Hematopoietic multipotent progenitor cell treated with erythropoietin and hydrocortisone succinate and interleukin-3 and kit ligand, for 17 days (in vitro differentiated cells): Measurements from ENCODE around the gene DRG1.
"Not testable (repeated sequence)": the region's sequence is repeated elsewhere in the genome, so short reads cannot be mapped to it uniquely, and the experiment has no call there.

Experiments
- DNase-seq: peaks from one replicate; pipeline ENCODE4 v3.0.0-alpha.2; 2015; ENCODE audit warnings: low spot score

The DRG1 gene

DNA sequence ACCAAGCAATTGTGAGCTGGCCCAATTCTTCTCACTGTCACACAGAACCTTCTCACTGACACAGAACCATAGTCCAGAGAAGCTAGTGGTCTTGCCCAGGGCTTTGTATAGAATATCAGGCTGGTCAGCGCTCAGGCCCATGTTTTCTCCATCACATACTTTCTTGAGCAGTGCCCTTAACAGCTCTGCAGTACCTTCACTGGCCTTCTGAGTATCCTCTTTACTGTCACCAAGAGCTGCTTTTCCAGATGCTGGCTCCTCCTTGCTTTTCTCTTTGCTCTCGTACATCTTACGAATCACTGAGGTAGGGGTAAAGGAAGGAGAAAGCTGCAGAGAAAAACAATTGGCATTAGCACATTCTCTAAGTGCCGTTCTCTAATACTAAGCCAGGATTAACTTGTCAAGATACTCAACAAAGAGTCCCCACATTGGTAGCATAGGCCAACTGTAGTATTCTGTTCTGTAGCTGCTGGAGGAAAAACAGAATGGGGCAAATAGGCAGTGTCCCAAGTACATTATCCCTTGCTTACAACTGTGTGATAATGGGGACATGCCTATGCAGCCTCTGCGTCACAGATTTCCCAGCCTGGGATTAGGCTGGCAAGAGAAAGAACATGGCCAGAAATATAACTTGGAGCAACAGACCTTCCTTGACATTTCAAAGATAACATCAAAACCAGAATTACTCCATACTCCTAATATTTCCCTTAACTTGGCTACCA, 43.5 kb downstream of the DRG1 start:
- DNase-seq = no peak

DNA sequence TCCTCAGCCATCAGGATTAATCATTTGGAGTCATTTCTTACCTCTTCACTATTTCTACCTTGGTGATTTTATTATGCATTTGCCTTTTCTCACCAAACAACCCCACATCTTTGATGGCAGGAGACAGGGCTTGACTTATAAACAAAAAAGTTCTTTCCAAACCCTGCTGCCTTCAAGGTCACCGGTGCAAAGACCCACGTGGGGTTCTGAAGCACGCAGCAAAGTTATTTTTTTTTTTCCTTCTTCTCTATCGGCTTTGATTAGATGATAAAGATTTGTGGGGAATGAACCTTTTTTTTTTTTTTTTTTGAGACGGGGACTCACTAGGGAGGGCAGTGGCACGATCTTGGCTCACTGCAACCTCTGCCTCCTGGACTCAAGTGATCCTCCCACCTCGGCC, 44.1 kb downstream of the DRG1 start:
- DNase-seq = no peak

DNA sequence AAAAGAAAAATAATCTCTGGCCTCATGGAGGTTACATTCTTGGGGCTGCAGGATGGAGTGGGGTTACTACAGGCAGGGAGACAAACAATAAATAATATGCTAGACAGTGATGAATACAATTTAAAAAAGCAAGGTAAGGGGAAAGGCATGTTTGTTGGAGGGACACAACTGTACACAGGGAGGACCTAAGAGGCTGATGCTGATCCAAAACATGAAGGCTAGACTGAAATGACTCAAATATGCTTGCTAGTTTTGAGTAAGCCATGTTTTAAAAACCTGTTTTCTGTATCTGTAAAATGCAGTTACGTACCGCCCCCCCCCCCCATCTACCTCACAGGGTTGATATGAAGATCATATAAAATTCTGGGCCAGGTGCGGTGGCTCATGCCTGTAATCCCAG, 46.2 kb downstream of the DRG1 start:
- DNase-seq = no peak

DNA sequence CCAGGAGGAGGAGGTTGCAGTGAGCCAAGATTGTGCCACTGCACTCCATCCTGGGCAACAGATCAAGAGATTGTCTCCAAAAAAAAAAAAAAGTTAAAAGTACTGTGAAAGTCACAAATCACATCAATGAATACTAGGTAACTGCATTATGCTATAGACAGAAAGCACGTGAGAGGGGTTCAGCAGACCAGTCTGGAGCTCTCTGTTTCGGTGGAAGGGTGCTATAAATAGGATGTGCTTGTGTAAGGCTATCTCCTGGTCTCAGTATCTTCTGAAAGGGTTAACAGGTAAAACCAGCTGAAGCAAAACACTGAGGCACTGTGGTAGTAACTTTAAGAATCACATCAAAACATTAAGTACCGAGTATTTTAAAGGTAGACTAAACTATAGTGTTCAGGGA, 46.8 kb downstream of the DRG1 start:
- DNase-seq = no peak

DNA sequence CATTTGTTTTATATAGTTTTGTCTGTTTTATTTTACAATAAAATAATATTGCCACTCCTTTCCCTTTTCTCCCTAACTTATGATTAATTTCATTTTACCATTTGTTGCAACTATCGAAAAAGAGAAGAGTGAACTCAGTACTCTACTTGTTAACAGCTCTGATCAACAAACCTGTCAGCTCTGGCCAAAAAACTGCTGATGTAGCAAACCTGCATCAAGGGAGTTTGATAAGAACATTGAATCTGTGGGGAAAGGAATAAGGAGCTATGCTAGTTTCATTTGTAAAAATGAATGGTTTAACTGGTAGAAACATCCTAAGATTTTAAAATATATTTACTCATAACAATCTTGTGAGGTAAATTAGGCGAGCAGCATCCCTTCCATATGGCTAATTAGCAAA, 47.4 kb downstream of the DRG1 start:
- no peak for DNase-seq

DNA sequence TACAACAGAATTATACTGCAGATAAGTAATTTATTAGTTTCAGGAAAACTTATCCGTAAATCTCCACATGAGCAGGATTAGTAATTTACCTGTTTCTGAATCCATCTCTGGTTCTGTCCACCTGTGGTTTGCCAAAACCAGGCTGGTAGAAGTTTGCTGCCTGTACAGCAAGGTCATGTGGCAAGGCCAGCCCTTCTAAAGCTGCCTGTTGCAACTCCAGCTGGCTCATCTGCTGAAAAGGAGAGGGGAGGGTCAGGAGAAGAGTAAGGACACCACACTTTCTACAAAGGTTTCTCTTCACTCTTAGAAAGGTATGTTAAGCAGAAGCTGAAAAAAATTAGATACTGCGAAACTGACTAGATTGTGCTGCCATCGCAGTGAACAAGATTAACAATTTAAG, 47.9 kb downstream of the DRG1 start:
- no peak for DNase-seq

DNA sequence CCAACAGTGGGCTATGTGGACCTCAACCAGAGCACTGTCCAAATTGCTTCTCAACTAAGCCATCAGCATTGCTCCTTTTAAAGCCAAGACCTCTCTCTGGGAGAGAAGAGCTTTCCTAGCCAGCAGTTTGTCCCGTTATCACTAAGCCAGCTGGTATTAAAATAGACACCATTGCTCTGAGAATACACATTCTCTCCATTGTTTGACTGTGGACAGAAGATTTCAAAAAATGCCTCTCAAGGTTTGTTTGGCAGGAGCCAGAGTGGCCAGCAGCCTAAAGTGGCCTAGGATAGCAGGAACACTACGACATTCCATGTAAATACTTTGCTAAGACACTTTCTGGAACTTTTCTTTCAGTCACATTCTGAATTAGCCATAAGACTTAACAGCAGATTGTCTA, 49.0 kb downstream of the DRG1 start:
- DNase-seq = no peak

DNA sequence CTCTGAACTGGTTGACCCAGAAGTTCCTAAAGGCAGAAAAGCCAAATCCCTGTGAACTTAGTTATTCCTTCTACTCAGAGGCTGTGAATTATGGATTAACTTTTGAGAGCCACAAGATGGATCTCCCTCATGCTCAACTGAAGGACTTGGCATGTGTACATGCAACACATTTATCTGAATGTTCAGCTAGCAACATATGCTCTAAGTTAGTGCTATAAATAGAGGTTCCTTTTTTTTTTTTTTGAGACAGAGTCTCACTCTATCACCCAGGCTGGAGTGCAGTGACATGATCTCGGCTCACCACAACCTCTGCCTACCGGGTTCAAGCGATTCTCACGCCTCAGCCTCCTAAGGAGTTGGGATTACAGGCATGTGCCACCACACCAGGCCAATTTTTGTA, 50.1 kb downstream of the DRG1 start:
- DNase-seq = no peak

DNA sequence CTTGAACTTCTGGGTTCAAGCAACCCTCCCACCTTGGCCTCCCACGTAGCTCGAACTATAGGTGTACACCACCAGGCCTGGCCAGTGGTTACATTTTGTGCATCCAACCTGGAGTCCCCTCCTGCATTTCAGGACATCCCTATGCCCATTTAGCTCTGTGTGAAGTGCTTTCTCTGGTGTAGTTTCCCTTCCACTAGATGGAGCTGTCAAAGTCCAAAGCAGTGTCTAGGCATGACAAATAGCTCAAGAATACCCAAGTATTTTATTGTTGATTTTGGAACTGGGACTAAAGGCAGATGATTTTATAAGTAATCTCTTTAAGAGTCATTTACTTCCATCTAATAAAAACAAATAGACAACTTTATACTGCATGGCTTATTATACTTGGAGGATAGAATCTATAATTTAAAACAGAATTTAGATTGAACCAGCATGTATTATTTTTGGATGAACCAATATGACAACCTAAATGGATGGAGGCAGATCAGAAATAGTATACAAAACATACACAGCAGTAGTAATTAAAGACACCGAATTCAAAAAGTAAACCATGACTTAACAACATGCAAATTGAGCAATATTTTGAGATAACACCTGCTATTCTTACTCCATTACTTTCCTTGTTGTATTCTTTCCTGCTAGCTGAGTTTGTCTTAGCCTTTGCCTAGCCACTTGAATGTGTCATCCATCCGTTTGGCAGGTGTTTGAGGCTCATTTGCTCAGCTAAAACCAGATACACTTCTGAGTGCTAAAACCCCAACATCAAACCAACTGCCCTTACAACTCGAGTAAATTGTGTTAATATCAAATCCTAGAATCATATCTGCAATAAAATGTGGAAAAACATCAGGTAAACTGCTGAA, 52.5 kb downstream of the DRG1 start:
- peak; percentile 24 for DNase-seq

DNA sequence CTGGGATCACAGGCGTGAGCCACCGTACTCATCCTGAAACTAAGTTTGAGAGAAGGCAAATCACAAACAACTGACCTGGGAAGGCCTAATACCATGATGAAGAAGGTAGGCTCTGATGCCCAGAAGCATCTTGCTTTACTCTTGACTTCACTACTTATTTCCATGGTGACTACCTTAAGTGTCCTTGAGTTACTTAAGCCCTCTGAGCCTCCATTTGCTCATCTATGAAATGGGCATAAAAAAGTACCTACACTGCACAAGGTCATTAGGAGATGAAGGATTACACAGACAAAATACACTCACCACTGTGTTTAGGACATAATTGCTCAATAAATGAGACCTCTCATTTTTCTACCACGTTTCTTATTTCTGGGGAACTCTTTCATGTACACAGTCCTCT, 62.3 kb downstream of the DRG1 start:
- DNase-seq = no peak

DNA sequence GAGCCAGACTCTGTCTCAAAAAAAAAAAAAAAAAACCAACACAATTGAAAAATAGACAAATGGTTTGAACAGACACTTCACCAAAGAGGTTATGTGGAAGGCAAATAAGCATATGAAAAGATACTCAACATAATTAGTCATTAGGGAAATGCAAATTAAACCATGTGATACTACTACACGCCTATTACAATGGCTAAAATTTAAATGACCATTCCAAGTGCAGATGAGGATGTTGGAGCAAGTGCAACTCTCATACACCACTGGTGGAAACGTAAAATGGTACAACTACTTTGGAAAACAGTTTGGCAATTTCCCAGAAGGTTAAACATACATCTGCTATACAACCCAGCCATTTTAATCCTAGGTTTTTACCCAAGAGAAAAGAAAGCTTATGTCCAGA, 65.9 kb downstream of the DRG1 start:
- no peak for DNase-seq

DNA sequence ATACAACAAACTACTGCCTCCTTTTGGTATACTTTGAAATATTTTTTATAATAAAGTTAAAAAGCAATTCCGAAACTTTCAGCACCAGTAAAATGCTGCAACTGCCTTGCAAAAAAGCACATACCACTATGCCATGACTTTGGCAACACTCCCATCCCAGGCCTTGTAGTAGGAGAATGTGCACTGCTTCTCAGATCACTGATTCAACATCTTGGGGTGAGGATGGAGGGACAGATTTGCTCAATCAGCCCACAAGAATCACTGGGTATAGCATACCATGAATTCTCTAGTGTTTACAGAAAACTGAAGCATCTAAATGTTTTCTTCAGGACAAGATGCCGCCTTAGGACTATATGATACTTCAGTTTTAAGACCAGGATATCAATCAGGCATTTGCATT, 75.3 kb downstream of the DRG1 start:
- no peak for DNase-seq

DNA sequence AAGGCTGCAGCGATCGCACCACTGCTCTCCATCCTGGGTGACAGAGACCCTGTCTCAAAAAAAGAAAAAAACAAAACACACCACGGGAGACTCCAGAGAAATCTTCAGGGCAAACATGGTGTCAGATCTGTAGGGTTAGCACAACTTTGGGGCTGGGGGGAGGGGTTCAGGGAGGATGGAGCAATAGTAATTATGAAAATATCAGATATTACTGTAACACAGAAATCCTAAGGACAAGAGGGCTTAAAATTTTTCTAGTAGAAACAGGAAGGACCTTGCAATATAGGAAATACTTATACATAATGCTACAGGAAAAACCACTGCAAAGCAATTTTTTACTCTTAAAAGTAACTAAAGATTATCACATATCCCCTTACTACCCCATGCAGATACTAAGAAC, 76.4 kb downstream of the DRG1 start:
- DNase-seq = no peak

DNA sequence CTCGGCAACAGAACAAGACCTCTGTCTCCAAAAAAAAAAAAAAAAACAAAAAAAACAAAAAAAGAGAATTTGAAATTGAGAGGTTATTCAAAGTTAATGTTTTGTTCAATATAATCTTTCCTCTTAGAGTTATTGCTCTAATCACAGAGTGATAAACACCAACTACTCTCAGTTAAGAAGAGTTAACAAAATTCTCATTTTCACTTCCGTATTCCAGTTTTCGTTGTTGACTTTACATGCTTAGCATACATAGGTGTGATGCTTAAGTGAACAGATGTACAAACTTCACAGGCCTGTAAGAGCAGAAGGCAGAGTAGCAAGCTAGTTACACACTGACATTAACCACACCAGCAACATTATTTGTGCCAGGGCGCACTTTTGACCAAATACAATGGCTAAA, 77.9 kb downstream of the DRG1 start:
- no peak for DNase-seq

DNA sequence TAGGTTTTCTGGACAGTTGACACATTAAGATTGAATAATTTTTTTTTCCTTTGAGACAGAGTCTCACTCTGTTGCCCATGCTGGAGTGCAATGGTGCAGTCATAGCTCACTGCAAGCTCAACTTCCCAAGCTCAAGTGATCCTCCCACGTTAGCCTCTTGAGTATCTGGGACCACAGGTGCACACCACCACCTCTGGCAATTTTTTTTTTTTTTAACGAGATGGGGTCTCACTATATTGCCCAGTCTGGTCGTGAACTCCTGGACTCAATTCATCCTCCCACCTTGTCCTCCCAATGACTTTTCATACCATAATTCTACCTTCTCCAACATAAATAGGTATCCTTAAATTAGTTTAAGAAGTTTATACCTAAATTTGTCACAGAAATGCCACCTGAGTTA, 81.7 kb downstream of the DRG1 start:
- no peak for DNase-seq

DNA sequence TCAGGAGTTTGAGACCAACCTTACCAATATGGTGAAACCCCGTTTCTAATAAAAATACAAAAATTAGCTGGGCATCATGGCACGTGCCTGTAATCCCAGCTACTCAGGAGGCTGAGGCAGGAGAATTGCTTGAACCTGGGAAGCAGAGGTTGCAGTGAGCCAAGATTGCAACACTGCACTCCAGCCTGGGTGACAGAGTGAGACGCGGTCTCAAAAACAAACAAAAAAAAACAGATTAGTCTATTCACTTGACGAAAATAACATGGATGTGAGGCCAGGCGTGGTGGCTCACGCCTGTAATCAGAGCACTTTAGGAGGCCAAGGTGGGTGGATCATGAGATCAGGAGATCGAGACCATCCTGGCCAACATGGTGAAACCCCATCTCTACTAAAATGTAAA, 83.1 kb downstream of the DRG1 start:
- not testable (repeated sequence) for DNase-seq
